ENCODE results near the gene FTO. TPM values are rescaled to one million over a fixed set of nuclear protein-coding genes. Genes with fewer than 3 reads are reported as not detected.

Gene FTO
- total RNA-seq, result 32.4 and 99.4 TPM in 2 replicates

DNA sequence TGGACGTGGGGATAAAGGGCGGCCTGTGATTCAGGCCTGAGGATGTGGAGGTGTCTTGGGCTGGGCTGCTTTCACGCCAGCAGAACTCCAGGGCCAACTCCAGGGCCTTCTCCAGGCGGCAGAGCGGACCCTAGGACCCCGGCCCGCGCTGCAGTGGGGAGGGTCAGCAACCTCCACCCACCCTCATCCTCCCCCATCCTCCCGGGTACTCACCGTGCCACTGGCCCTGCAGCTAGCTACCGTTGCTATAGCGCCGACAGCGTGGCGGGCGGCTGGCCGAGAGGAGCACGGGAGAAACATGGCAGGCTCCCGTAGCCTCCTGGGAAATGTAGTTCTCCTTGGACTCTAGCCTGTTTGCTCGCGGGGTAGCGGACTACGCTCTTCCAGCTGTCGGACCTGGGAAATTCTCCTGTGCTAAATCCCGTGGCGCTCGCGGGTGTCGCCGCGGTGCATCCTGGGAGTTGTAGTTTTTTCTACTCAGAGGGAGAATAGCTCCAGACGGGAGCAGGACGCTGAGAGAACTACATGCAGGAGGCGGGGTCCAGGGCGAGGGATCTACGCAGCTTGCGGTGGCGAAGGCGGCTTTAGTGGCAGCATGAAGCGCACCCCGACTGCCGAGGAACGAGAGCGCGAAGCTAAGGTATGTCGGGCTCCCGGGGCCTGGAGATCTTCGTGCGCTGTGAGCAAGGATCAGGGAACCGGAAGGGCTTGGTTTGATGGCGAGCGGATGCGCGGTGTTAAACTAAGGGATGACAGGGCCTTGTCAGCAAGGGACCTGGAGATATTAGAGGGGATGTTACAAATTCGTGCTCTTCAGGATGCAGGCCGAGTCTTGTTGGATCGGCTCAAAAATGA, at the start of gene FTO, which contains the start of gene RPGRIP1L:
FTO (plus strand) TSS at position 567 of the 855 bp plus-strand sequence.
RPGRIP1L (minus strand) TSS at position 270 of the 855 bp plus-strand sequence. CDS start 3,136 bp downstream, outside the sequence.

Other genes starting within 250 kb of the FTO start
- 28.8 and 40.3 TPM in 2 replicates for gene AKTIP, start 200.9 kb upstream of the FTO start, total RNA-seq
- gene RPGRIP1L, start 297 bp upstream of the FTO start, total RNA-seq, result 2.8 and 6.7 TPM in 2 replicates